ENCODE measurements around the gene VPS13D.

GRCh38 chr1:12485231-12486058 is 255.6 kb downstream of the VPS13D start:
- no peak for TF ChIP-seq CTCF (IDR thresholded peaks at IDR 0.05)
- no peak for TF ChIP-seq POLR2A (IDR thresholded peaks at IDR 0.05)

Data from body of pancreas (tissue), 4 donors.